Dendritic cell treated with granulocyte-macrophage colony-stimulating factor and Interleukin-4, amounts not matched to agents 40 ng/mL and 50 ng/mL, for 4 days (primary cell): ENCODE results near the gene FGGY.
"Not testable (repeated sequence)": the region's sequence is repeated elsewhere in the genome, so short reads cannot be mapped to it uniquely, and the experiment has no call there.

Source experiments
- H3K27ac Mint-ChIP-seq: one replicate; pipeline ENCODE4 v1.8.0; 2022; ENCODE audit warnings: mild to moderate bottlenecking, mixed read lengths
- H3K27me3 Mint-ChIP-seq: one replicate; pipeline ENCODE4 v1.8.0; 2022; ENCODE audit warnings: mild to moderate bottlenecking, mixed read lengths
- H3K36me3 Mint-ChIP-seq: one replicate; pipeline ENCODE4 v1.8.0; 2022; ENCODE audit warnings: low read depth, mixed read lengths
- H3K4me1 Mint-ChIP-seq: one replicate; pipeline ENCODE4 v1.8.0; 2022; ENCODE audit warnings: low read depth, mixed read lengths
- H3K4me3 Mint-ChIP-seq: one replicate; pipeline ENCODE4 v1.8.0; 2022; ENCODE audit warnings: mild to moderate bottlenecking, moderate library complexity, mixed read lengths
- H3K9me3 Mint-ChIP-seq: one replicate; pipeline ENCODE4 v1.8.0; 2022; ENCODE audit warnings: mixed read lengths
- intact Hi-C: fragments of 100-400 bp; cut with micrococcal nuclease; formaldehyde crosslinking; loops from one replicate; pipeline ENCODE4 v1.15.0; 2022

FGGY gene, protein sequence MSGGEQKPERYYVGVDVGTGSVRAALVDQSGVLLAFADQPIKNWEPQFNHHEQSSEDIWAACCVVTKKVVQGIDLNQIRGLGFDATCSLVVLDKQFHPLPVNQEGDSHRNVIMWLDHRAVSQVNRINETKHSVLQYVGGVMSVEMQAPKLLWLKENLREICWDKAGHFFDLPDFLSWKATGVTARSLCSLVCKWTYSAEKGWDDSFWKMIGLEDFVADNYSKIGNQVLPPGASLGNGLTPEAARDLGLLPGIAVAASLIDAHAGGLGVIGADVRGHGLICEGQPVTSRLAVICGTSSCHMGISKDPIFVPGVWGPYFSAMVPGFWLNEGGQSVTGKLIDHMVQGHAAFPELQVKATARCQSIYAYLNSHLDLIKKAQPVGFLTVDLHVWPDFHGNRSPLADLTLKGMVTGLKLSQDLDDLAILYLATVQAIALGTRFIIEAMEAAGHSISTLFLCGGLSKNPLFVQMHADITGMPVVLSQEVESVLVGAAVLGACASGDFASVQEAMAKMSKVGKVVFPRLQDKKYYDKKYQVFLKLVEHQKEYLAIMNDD

DNA sequence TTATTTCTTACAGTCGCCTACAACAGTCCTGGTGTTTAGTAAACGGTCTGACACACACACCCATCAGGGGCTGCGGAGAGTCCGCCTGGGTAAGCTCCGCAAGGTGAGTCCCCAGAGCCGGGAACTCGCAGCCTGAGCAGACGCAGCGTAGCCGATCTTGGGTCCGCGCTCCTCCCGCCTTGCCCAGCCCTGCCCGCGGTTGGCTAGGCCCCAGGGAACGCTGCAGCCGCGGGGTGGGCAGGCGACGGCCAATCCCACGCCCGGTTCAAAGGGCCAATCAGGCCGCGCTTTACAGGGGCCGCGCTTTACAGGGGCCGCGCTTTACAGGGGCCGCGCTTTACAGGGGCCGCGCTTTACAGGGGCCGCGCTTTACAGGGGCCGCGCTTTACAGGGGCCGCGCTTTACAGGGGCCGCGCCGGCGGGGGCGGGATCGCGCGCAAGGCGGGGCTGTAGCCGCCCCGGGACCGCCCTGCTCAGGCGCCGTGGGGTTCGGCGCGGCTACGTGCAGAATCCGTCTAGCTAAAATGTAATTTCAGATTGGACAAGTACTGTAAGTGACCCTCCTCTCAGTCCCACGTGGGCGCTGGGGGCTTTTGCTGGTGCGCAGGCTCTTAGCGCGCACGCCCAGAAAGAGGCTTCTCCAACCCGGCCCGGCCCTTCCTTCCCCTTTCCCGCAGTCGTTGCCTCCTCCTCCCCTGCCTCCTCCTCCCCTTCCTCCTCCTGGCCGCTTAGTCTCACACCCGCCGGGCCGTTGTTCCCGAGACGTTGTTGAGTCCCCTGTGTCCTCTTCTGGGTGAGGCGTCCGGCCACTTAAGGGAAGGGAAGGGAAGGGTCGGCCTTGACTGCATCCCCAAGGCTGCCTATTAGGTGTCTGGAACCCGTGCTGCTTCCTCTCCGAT, at the start of gene FGGY:
Gene FGGY, plus strand, starts transcription at position 737 of the 899 bp plus-strand sequence. CDS start 24,456 bp downstream, outside the sequence.
- intact Hi-C loops = loop anchor here (1.0 to 10.0 kb wide), 2 partner anchors 152 to 512 kb away; partner anchors contain the start of gene JUN
- Mint-ChIP-seq H3K4me3 (peak within 1 kb of the TSS; percentile 78), H3K27ac (peak within 1 kb of the TSS; percentile 94), H3K27me3 (no peaks in the 10 kb centered on the region), H3K4me1 (peaks cover 47% of the 10 kb centered on the region), H3K9me3 (peaks cover 11% of the 10 kb centered on the region), H3K36me3 (no peaks in the 10 kb centered on the region)

DNA sequence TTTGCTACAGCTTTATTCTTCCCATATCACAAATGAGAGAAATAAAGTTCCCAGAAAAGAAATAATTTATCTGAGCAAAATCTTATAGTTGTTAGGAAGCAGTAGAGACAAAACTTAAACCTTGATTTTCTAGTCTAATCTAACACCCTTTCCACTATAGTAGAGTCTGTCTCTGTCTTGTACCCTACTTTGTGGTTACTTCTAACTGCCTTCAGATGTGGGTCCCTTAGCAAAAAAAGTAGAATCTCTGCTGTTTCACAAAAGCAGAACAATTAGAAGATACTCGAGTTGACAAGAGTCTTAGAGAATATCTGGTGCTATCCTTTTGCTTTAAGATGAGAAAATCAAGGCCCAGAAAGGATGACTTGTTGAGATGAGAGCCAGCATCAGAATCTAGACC, 48.1 kb upstream of the FGGY start:
- H3K9me3 Mint-ChIP-seq = peaks cover 23% of the 10 kb centered on the region
- no peaks in the 10 kb centered on the region for H3K36me3 Mint-ChIP-seq
- H3K4me3 Mint-ChIP-seq = no peak overlapping the region
- H3K4me1 Mint-ChIP-seq = no peaks in the 10 kb centered on the region
- H3K27me3 Mint-ChIP-seq = no peaks in the 10 kb centered on the region
- H3K27ac Mint-ChIP-seq = no peak overlapping the region
- intact Hi-C loops = no loop called here

DNA sequence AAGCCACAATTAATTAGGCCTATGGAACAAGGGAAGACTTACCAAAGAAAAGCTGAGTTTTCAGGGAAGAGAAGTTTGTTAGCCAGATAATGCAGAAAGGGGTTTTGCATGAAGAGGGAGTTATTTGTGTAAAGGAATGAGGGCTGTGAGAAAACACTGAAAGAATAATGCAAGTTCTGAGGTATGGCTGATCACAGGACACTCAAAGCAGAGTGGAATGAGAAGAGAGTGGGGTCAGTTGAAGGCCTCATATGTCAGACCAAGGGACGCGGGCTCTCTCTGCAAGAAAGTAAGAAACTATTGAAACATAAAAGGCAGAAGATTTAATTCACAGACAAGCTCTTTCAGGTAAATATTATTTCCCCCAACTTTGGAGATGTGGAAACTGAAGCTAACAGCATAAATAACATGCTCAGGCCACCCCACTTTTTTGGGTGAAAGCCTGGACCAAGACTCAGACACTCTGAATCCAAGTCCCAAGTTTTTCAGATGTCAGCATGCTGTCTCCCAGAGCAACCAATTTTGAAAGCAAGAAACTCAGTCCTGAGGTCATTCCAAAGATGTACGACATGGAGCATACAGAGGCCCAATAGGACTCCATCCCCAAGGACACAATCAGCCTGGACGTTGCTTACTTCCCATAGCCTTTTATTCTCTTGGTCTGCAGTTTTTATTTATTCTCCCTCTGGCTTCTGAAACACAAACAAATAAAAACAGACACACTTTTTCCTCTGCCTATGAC, 47.3 kb upstream of the FGGY start:
- H3K36me3 Mint-ChIP-seq = no peaks in the 10 kb centered on the region
- no peak overlapping the region for H3K27ac Mint-ChIP-seq
- no peaks in the 10 kb centered on the region for H3K27me3 Mint-ChIP-seq

DNA sequence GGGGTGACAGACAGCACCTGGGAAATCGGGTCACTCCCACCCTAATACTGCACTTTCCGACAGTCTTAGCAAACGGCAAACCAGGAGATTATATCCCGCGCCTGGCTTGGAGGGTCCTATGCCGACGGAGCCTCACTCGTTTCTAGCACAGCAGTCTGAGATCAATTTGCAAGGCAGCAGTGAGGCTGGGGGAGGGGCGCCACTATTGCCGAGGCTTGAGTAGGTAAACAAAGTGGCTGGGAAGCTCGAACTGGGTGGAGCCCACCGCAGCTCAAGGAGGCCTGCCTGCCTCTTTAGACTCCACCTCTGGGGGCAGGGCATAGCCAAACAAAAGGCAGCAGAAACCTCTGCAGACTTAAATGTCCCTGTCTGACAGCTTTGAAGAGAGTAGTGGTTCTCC, 45.8 kb upstream of the FGGY start:
- H3K9me3 Mint-ChIP-seq = peaks cover 16% of the 10 kb centered on the region
- H3K27me3 Mint-ChIP-seq, intact Hi-C loops, H3K4me3 Mint-ChIP-seq, H3K27ac Mint-ChIP-seq, H3K36me3 Mint-ChIP-seq, H3K4me1 Mint-ChIP-seq: not testable (repeated sequence)

More for the DNA sequence above, 47.3 kb upstream of the FGGY start:
- peaks cover 23% of the 10 kb centered on the region for H3K9me3 Mint-ChIP-seq
- H3K4me3 Mint-ChIP-seq = no peak overlapping the region
- no peaks in the 10 kb centered on the region for H3K4me1 Mint-ChIP-seq
- intact Hi-C loops = no loop called here

DNA sequence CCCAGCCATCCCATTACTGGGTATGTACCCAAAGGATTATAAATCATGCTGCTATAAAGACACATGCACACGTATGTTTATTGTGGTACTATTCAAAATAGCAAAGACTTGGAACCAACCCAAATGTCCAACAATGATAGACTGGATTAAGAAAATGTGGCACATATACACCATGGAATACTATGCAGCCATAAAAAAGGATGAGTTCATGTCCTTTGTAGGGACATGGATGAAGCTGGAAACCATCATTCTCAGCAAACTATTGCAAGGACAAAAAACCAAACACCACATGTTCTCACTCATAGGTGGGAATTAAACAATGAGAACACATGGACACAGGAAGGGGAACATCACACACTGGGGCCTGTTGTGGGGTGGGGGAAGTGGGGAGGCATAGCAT, 40.5 kb upstream of the FGGY start:
- H3K36me3 Mint-ChIP-seq, intact Hi-C loops, H3K9me3 Mint-ChIP-seq, H3K27me3 Mint-ChIP-seq, H3K27ac Mint-ChIP-seq, H3K4me3 Mint-ChIP-seq, H3K4me1 Mint-ChIP-seq: not testable (repeated sequence)

DNA sequence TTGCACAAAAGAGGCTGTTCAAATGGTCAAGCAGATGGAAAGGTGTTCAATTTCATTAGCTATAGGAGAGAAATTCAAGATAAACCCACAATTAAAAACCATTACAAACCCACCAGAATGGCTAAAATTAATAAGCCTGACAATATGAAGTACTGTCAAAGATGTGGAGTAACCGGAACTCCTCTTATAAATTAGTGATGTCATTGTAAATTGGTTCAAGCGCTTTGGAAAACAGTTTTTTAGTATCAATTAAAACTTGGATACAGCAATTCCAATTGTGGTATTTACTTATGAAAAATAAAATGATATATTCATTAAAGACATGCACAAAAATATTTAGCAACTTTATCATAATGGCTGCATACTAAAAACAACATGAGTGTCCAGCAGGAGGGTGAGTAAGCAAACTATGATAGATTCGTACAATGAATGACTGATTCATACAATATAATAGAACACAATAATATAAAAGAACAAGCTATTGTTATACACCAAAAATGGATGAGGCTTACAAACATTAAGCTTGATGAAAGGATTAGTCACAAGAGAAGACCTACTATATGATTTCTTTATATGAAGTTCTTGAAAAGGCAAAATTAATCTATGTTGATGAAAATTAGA, 38.4 kb upstream of the FGGY start:
- intact Hi-C loops = no loop called here
- Mint-ChIP-seq H3K27me3 (peaks cover 4% of the 10 kb centered on the region), H3K4me1 (no peaks in the 10 kb centered on the region), H3K27ac (no peak overlapping the region), H3K36me3 (no peaks in the 10 kb centered on the region), H3K9me3 (no peaks in the 10 kb centered on the region), H3K4me3 (no peak overlapping the region)

DNA sequence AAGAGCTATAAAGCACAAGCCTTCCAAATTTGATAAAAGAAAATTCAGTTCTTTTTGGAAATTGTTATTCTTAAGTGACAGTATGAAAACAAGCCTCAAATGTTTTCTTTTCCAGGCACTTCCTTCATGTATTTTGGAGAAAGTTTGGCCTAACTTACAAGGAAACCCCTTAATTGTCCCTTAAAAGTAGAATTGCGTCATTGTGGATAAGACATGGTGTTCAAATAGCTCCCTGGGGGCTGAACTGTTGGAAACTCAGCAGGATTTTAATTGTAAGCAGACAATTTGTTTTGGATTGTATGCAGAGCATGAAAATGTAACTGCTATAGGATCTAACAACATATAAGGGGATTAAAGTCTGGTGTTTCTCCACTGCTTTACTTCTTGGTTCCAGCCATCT, 35.4 kb upstream of the FGGY start:
- Mint-ChIP-seq H3K27ac (no peak overlapping the region), H3K27me3 (peaks cover 4% of the 10 kb centered on the region), H3K9me3 (no peaks in the 10 kb centered on the region), H3K36me3 (no peaks in the 10 kb centered on the region), H3K4me3 (no peak overlapping the region), H3K4me1 (peaks cover 17% of the 10 kb centered on the region)
- intact Hi-C loops = no loop called here

DNA sequence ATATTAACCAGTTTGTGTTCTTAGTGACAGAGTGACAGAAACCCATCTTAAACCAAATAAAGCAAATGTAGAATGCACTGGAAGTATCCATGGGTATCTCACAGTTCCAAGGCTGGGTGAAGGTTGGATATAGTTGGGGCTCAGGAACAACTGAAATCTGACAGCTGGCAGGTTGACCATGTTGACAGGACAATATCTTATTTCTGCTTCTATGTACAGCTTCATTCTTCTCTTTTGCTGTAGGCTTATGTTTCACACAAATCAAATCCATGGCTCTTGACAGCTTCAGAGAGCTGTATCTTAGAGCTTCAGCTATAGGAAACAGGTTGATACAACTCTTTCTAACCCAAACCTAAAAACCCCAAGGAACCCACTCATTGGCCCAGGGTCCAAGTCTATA, 34.3 kb upstream of the FGGY start:
- intact Hi-C loops = no loop called here
- H3K27me3 Mint-ChIP-seq = peaks cover 4% of the 10 kb centered on the region
- no peak overlapping the region for H3K27ac Mint-ChIP-seq
- H3K4me3 Mint-ChIP-seq = no peak overlapping the region
- no peaks in the 10 kb centered on the region for H3K36me3 Mint-ChIP-seq
- no peaks in the 10 kb centered on the region for H3K9me3 Mint-ChIP-seq
- H3K4me1 Mint-ChIP-seq = peaks cover 28% of the 10 kb centered on the region

DNA sequence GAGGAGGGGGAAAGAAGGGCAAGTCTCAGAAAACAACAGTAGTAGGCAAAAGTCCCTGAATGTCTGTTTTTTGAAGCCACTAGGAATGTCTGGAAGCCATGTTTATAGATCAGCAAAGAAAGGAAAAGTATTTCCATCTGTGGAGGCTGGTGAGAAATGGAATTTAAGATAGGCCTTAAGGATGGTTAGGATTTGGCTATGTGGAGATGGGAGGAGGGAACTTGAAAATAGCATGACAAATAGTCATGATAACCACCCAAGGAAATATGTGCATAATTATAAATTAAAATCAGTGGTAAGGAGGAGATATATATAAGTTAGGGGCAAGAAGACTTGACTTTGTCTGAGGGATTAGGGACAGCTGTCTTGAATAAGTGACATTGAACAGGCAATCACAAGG, 33.8 kb upstream of the FGGY start:
- Mint-ChIP-seq H3K4me1 (peaks cover 33% of the 10 kb centered on the region), H3K36me3 (no peaks in the 10 kb centered on the region), H3K9me3 (no peaks in the 10 kb centered on the region), H3K27me3 (peaks cover 4% of the 10 kb centered on the region), H3K27ac (no peak overlapping the region), H3K4me3 (no peak overlapping the region)
- intact Hi-C loops = no loop called here

DNA sequence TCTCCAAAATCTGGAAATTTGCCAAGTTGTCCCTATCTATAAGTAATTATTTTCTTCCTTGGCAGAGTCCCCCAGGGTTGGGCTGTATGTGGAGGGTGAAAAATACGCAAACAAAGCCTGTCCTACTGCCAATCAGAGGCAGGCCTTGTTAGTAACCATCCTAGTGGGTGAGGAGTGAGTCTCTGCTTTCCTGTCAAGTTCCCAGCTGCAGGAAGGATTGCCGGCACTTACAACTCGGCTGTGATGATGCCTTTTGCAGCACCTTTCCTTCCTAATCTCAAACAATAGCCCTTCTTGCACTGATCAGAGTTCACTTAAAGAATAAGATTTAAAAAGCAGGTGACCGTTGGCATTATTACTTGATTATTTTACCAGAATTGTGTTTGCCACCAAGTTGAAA, 31.3 kb upstream of the FGGY start:
- peaks cover 8% of the 10 kb centered on the region for H3K9me3 Mint-ChIP-seq
- H3K36me3 Mint-ChIP-seq = no peaks in the 10 kb centered on the region
- intact Hi-C loops = no loop called here
- no peak overlapping the region for H3K4me3 Mint-ChIP-seq
- peak overlapping the region; percentile 91 for H3K27ac Mint-ChIP-seq
- H3K27me3 Mint-ChIP-seq = peaks cover 4% of the 10 kb centered on the region
- peaks cover 51% of the 10 kb centered on the region for H3K4me1 Mint-ChIP-seq

DNA sequence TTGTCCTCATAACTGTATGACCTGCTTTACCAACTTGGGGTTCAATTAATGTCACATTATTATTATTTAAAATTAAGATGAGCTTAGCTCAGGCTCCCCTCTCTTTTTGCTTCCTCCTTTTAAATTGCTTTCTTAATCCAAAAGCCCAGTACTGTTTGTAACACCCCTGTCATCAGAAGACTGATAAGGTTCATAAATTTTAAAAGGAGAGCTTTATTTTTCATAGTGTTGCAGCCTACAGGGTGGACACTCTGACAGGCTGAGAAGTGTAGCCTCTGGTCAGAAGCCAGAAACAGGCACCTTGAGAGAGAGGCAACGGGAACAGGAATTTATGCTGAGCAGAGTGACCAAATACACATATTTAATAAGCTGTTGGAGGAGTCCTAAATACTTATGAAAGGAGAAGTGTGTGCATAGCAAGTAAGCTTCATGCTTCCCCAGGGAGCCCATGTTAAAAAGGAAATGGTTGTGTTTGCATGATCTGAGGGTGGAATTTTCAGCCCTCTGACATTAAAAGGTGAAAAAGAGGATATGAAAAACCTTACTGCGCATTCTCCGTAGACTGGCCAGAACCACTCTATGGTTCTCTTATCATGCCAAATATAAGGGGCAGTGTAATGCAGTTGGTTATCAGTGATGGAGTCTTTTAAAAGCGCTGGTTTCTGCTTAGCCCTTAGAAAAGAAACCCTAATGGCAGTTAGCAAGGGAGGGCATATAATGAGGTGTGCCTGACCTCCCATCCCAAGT, 30.5 kb upstream of the FGGY start:
- peak overlapping the region; percentile 91 for H3K27ac Mint-ChIP-seq
- intact Hi-C loops = no loop called here
- no peaks in the 10 kb centered on the region for H3K36me3 Mint-ChIP-seq
- peak overlapping the region; percentile 11 for H3K4me3 Mint-ChIP-seq
- H3K4me1 Mint-ChIP-seq = peaks cover 51% of the 10 kb centered on the region
- peaks cover 8% of the 10 kb centered on the region for H3K9me3 Mint-ChIP-seq
- H3K27me3 Mint-ChIP-seq = no peaks in the 10 kb centered on the region

DNA sequence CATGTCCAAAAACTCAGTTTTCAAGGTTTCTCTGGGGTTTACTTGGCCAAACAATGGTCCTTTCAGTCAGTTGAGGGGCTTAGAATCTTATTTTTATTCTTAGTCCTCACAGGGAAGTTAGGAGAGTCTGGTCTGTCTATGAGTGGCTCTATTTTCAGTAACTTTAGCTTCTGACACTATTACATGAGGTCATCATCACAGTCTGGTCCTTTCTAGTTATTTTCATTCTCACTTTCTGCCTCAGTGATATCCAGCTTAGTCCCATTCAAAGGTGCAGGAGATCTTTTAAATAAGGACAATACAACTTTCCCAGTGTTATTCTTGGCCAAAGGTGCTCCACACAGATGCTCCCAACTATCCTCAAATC, 30.0 kb upstream of the FGGY start:
- Mint-ChIP-seq H3K27ac (peak overlapping the region; percentile 91), H3K27me3 (no peaks in the 10 kb centered on the region), H3K4me1 (peaks cover 53% of the 10 kb centered on the region), H3K36me3 (no peaks in the 10 kb centered on the region), H3K4me3 (no peak overlapping the region), H3K9me3 (peaks cover 8% of the 10 kb centered on the region)
- intact Hi-C loops = no loop called here

DNA sequence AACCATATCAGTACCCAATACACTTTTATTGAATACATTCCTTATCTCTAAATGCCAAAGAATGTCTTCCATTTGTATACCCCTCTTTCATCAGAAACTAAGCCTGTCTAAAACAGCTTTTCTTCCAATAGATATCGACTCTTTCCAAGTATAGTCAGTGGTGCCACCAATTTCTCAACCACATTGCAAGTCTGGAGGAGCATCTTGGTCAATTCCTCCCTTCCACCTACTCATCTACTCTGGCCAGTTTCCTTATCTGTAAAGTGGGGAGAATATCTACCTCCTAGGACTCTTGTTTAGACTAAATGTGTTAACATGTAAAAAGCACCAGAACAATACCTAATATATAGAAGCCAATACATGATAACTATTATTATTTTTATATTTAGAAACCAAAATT, 28.5 kb upstream of the FGGY start:
- Mint-ChIP-seq H3K9me3 (peaks cover 8% of the 10 kb centered on the region), H3K27me3 (no peaks in the 10 kb centered on the region), H3K27ac (peak overlapping the region; percentile 91), H3K4me1 (peaks cover 61% of the 10 kb centered on the region), H3K36me3 (no peaks in the 10 kb centered on the region), H3K4me3 (no peak overlapping the region)
- intact Hi-C loops = no loop called here
